ENCODE measurements around the gene CEP120.
"Not testable (repeated sequence)": the region's sequence is repeated elsewhere in the genome, so short reads cannot be mapped to it uniquely, and the experiment has no call there.

Gene CEP120

GRCh38 chr5:123358751-123359150 lies 64.5 kb downstream of the CEP120 start:
- Histone ChIP-seq H3K4me3 (no peak overlapping the region), H3K36me3 (replicated peaks) (0 out of 2 replicates have a peak, but pooled peaks cover 4% of the 10 kb centered on the region), H3K9me3 (no peaks in the 10 kb centered on the region), H3K4me1 (peaks cover 7% of the 10 kb centered on the region), H3K27me3 (ENCODE audit: low read depth) (no peaks in the 10 kb centered on the region)
- in situ Hi-C loops (cut with MboI; ENCODE audit: low sequenced_read_pairs): no loop called here
- no peak for DNase-seq (ENCODE audit: low spot score in 2 of 2)

- H3K9me3 ChIP-seq: no peaks in the 10 kb centered on the region
- in situ Hi-C loops (cut with MboI; ENCODE audit: low sequenced_read_pairs): no loop called here
- H3K4me1 ChIP-seq: peaks cover 7% of the 10 kb centered on the region
- DNase-seq (ENCODE audit: low spot score in 2 of 2): no peak
- 0 out of 2 replicates have a peak, but pooled peaks cover 1% of the 10 kb centered on the region for H3K36me3 ChIP-seq (replicated peaks)
- H3K27me3 ChIP-seq (ENCODE audit: low read depth): no peaks in the 10 kb centered on the region
- H3K4me3 ChIP-seq: no peak overlapping the region
These were observed 64.9 kb downstream of the CEP120 start for GRCh38 chr5:123358304-123358703.

GRCh38 chr5:123351820-123352219 lies 71.4 kb downstream of the CEP120 start:
- no peaks in the 10 kb centered on the region for H3K27me3 ChIP-seq (ENCODE audit: low read depth)
- H3K4me1 ChIP-seq: peaks cover 14% of the 10 kb centered on the region
- DNase-seq (ENCODE audit: low spot score in 2 of 2): no peak
- no peak overlapping the region for H3K4me3 ChIP-seq
- H3K36me3 ChIP-seq (replicated peaks): 0 out of 2 replicates have a peak, but pooled peaks cover 7% of the 10 kb centered on the region
- in situ Hi-C loops (cut with MboI; ENCODE audit: low sequenced_read_pairs): no loop called here
- no peaks in the 10 kb centered on the region for H3K9me3 ChIP-seq

GRCh38 chr5:123351240-123351639 lies 72.0 kb downstream of the CEP120 start:
- in situ Hi-C loops (cut with MboI; ENCODE audit: low sequenced_read_pairs): no loop called here
- Histone ChIP-seq H3K9me3 (no peaks in the 10 kb centered on the region), H3K36me3 (replicated peaks) (0 out of 2 replicates have a peak, but pooled peaks cover 7% of the 10 kb centered on the region), H3K27me3 (ENCODE audit: low read depth) (no peaks in the 10 kb centered on the region), H3K4me1 (peaks cover 14% of the 10 kb centered on the region), H3K4me3 (no peak overlapping the region)
- DNase-seq (ENCODE audit: low spot score in 2 of 2): peak in 1 of 2 experiments; percentile 21

GRCh38 chr5:123350742-123351141 lies 72.5 kb downstream of the CEP120 start:
- Histone ChIP-seq H3K27me3 (ENCODE audit: low read depth) (no peaks in the 10 kb centered on the region), H3K4me1 (peaks cover 14% of the 10 kb centered on the region), H3K9me3 (no peaks in the 10 kb centered on the region), H3K4me3 (no peak overlapping the region), H3K36me3 (replicated peaks) (peaks cover 7% of the 10 kb centered on the region; the same call in 1 of the 2 replicates)
- peak in 1 of 2 experiments; percentile 78 for DNase-seq (ENCODE audit: low spot score in 2 of 2)
- in situ Hi-C loops (cut with MboI; ENCODE audit: low sequenced_read_pairs): no loop called here

GRCh38 chr5:123344816-123345426 lies 78.3 kb downstream of the CEP120 start:
- Histone ChIP-seq H3K4me3 (no peak overlapping the region), H3K27me3 (ENCODE audit: low read depth) (no peaks in the 10 kb centered on the region), H3K4me1 (no peaks in the 10 kb centered on the region), H3K9me3 (no peaks in the 10 kb centered on the region), H3K36me3 (replicated peaks) (peaks cover 7% of the 10 kb centered on the region; the same call in 1 of the 2 replicates)
- in situ Hi-C loops (cut with MboI; ENCODE audit: low sequenced_read_pairs): loop anchor here (25.0 kb wide), 1 partner anchor 833 kb away; no protein-coding TSS in a partner anchor
- peak; percentile 21 to 29 for DNase-seq (ENCODE audit: low spot score in 2 of 2)

GRCh38 chr5:123340928-123341327 lies 82.3 kb downstream of the CEP120 start:
- no peak for DNase-seq (ENCODE audit: low spot score in 2 of 2)
- Histone ChIP-seq H3K9me3 (no peaks in the 10 kb centered on the region), H3K27me3 (ENCODE audit: low read depth) (no peaks in the 10 kb centered on the region), H3K4me1 (no peaks in the 10 kb centered on the region), H3K4me3 (no peak overlapping the region), H3K36me3 (replicated peaks) (no peaks in the 10 kb centered on the region; the same call in 1 of the 2 replicates)
- in situ Hi-C loops (cut with MboI; ENCODE audit: low sequenced_read_pairs): loop anchor here (25.0 kb wide), 1 partner anchor 829 kb away; no protein-coding TSS in a partner anchor

GRCh38 chr5:123308377-123308776 lies 114.8 kb downstream of the CEP120 start:
- H3K4me1 ChIP-seq; H3K9me3 ChIP-seq; H3K27me3 ChIP-seq (ENCODE audit: low read depth); H3K4me3 ChIP-seq; H3K36me3 ChIP-seq (replicated peaks); DNase-seq (ENCODE audit: low spot score in 2 of 2); in situ Hi-C loops (cut with MboI; ENCODE audit: low sequenced_read_pairs): not testable (repeated sequence)

- Histone ChIP-seq H3K27me3 (ENCODE audit: low read depth) (no peaks in the 10 kb centered on the region), H3K4me1 (no peaks in the 10 kb centered on the region), H3K36me3 (replicated peaks) (no peaks in the 10 kb centered on the region), H3K4me3 (no peak overlapping the region), H3K9me3 (no peaks in the 10 kb centered on the region)
- DNase-seq (ENCODE audit: low spot score in 2 of 2): no peak
- in situ Hi-C loops (cut with MboI; ENCODE audit: low sequenced_read_pairs): no loop called here
These were observed 117.5 kb downstream of the CEP120 start for GRCh38 chr5:123305751-123306150.

GRCh38 chr5:123304777-123305316 lies 118.4 kb downstream of the CEP120 start:
- in situ Hi-C loops (cut with MboI; ENCODE audit: low sequenced_read_pairs): no loop called here
- Histone ChIP-seq H3K27me3 (ENCODE audit: low read depth) (no peaks in the 10 kb centered on the region), H3K4me1 (peaks cover 4% of the 10 kb centered on the region), H3K36me3 (replicated peaks) (no peaks in the 10 kb centered on the region), H3K4me3 (no peak overlapping the region), H3K9me3 (no peaks in the 10 kb centered on the region)
- no peak for DNase-seq (ENCODE audit: low spot score in 2 of 2)

- Histone ChIP-seq H3K36me3 (replicated peaks) (no peaks in the 10 kb centered on the region), H3K4me1 (peaks cover 4% of the 10 kb centered on the region), H3K27me3 (ENCODE audit: low read depth) (no peaks in the 10 kb centered on the region), H3K4me3 (no peak overlapping the region), H3K9me3 (no peaks in the 10 kb centered on the region)
- DNase-seq (ENCODE audit: low spot score in 2 of 2): no peak
- in situ Hi-C loops (cut with MboI; ENCODE audit: low sequenced_read_pairs): no loop called here
These were observed 119.4 kb downstream of the CEP120 start for GRCh38 chr5:123303802-123304201.

GRCh38 chr5:123300266-123300665 lies 122.9 kb downstream of the CEP120 start:
- peak; percentile 35 to 41 for DNase-seq (ENCODE audit: low spot score in 2 of 2)
- Histone ChIP-seq H3K4me3 (no peak overlapping the region), H3K4me1 (peaks cover 4% of the 10 kb centered on the region), H3K36me3 (replicated peaks) (no peaks in the 10 kb centered on the region), H3K9me3 (no peaks in the 10 kb centered on the region), H3K27me3 (ENCODE audit: low read depth) (no peaks in the 10 kb centered on the region)
- in situ Hi-C loops (cut with MboI; ENCODE audit: low sequenced_read_pairs): no loop called here

GRCh38 chr5:123299136-123299535 lies 124.1 kb downstream of the CEP120 start:
- H3K27me3 ChIP-seq (ENCODE audit: low read depth): no peaks in the 10 kb centered on the region
- peaks cover 4% of the 10 kb centered on the region for H3K4me1 ChIP-seq
- H3K36me3 ChIP-seq (replicated peaks): no peaks in the 10 kb centered on the region
- H3K9me3 ChIP-seq: no peaks in the 10 kb centered on the region
- in situ Hi-C loops (cut with MboI; ENCODE audit: low sequenced_read_pairs): no loop called here
- H3K4me3 ChIP-seq: no peak overlapping the region
- no peak for DNase-seq (ENCODE audit: low spot score in 2 of 2)

- Histone ChIP-seq H3K36me3 (replicated peaks) (no peaks in the 10 kb centered on the region), H3K9me3 (no peaks in the 10 kb centered on the region), H3K4me1 (peaks cover 4% of the 10 kb centered on the region), H3K4me3 (no peak overlapping the region), H3K27me3 (ENCODE audit: low read depth) (no peaks in the 10 kb centered on the region)
- no peak for DNase-seq (ENCODE audit: low spot score in 2 of 2)
- in situ Hi-C loops (cut with MboI; ENCODE audit: low sequenced_read_pairs): no loop called here
These were observed 124.7 kb downstream of the CEP120 start for GRCh38 chr5:123298335-123299030.

All from HAP-1 (cell line).